GM18868 (cell line): ENCODE measurements around the gene NCAM1.
A peak's percentile ranks its signal among the peaks of the same experiment; 100 is the strongest.
"Not testable (repeated sequence)": the region's sequence is repeated elsewhere in the genome, so short reads cannot be mapped to it uniquely, and the experiment has no call there.

ENCODE experiments used
- ATAC-seq: cut with Tn5 transposase; IDR thresholded peaks from one replicate; pipeline ENCODE4 v1.9.1; 2021; ENCODE audit warnings: mild to moderate bottlenecking, moderate library complexity; ENCODE audit not compliant: unreplicated experiment

The NCAM1 gene

DNA sequence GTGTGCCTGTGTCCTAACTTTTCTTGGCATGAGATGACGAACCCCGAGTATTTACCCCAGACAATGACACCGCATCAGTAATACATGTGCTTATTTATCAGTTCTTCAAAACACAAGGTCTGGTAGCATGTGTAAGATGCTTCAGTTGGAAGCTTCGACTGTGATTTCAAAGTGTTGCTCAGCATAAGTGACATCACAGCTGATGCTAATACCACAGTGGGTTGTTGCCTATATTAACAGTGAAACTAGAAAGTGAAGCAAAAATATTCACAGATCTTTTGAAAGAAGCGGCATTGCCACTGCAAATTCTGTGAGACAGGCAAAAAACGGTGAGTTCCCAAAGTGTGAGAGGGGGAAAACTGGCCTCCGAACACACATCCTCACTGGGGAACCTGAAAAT lies 334.8 kb downstream of the NCAM1 start:
- ATAC-seq = no peak

DNA sequence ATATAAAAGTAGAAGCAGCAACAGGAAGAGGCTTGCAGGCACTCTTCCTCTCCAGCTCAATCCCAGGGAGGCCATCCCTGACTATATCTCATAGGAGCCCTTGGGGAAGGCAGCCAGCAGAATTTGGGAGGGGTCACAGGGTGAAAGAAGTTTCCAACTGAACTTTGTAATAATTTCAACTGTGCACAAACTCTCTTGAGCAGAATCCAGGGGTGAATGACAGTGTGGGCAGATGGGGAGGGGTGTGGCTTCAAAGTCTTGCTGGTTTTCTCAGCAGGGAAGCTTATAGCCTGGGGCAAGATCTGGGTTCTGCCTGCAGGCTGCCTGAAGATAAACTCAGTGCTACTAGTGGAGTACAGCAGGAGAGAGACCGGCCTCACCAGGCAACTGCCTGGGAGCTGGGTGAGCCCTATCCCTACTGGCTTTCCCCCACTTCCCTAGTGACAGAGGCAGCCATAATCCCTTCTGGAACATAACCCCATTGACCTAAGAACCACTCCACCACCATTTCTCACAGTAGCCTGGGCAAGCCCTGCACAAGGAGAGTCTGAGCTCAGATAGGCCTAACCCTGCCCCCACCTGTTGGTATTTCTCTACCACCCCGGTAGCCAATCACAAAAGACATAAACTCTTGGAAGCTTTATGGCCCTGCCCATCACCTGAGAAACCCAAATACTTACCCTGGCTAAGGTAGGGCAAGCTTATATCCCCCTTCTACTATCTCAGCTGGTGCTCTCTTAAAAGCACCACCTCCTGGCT lies 335.4 kb downstream of the NCAM1 start:
- no peak for ATAC-seq

DNA sequence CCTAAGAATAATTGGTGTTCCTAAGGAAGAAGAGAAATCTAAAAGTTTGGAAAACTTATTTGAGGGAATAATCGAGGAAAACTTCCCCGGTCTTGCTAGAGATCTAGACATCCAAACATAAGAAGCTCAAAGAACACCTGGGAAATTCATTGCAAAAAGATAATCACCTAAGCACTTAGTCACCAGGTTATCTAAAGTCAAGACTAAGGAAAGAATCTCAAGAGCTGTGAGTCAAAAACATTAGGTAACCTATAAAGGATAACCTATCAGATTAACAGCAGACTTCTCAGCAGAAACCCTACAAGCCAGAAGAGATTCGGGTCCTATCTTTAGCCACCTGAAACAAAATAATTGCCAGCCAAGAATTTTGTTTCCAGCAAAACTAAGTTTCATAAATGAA lies 337.3 kb downstream of the NCAM1 start:
- not testable (repeated sequence) for ATAC-seq

DNA sequence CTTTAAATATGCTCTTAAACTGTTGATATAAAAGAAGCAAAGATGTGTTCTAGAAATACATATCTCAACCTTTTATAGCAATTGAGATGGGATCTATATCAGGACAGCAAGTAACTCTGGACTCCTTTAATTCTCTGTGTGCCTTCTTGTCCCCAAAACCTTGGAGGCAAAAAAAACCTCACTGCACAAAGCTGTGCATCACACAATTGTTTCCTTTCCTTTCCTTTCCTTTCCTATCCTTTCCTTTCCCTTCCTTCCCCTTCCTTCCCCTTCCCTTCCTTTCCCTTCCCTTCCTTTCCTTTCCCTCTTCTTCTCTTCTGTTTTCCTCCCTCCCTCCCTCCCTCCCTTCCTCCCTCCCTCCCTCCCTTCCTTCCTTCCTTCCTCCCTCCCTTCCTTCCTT lies 343.7 kb downstream of the NCAM1 start:
- ATAC-seq = no peak

- ATAC-seq = peak; percentile 92
These were observed 344.5 kb downstream of the NCAM1 start for GRCh38 chr11:113305440-113306336.

GRCh38 chr11:113308601-113309000 lies 347.4 kb downstream of the NCAM1 start:
- no peak for ATAC-seq

DNA sequence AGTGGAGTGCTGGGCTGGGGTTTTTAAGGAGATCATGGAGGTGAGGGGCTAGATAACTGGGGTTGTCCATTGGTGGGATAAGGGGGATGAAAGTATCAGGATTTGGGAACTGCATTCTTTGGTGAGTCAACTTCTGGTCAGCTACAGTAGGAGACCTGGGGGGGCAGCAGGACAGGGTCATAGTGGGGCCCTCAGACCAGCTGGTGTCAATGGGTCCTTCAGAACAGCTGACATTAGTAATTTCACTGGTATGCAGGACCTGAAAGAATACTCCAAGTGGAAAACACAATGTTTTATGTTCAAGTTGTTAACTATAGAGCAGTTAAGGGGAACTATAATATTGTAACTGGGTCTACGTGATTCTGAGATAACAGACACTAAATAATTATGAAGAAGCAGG lies 350.3 kb downstream of the NCAM1 start:
- no peak for ATAC-seq

GRCh38 chr11:113313601-113314000 lies 352.4 kb downstream of the NCAM1 start:
- no peak for ATAC-seq

DNA sequence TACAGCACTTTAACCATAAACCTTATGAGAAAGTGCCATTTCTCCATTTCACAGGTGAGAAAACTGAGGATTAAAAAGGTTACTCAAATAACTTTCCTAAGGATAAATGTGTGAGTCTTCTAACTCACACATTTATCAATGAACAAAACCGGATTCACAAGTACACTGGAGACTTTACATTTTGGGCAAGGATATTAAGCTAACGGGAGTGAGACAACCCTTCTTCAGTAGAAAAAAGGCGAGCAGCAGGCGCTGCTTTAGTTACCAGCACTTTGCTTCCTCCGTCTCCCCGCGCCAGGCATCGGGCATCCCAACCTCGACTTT lies 352.8 kb downstream of the NCAM1 start:
- ATAC-seq = no peak

DNA sequence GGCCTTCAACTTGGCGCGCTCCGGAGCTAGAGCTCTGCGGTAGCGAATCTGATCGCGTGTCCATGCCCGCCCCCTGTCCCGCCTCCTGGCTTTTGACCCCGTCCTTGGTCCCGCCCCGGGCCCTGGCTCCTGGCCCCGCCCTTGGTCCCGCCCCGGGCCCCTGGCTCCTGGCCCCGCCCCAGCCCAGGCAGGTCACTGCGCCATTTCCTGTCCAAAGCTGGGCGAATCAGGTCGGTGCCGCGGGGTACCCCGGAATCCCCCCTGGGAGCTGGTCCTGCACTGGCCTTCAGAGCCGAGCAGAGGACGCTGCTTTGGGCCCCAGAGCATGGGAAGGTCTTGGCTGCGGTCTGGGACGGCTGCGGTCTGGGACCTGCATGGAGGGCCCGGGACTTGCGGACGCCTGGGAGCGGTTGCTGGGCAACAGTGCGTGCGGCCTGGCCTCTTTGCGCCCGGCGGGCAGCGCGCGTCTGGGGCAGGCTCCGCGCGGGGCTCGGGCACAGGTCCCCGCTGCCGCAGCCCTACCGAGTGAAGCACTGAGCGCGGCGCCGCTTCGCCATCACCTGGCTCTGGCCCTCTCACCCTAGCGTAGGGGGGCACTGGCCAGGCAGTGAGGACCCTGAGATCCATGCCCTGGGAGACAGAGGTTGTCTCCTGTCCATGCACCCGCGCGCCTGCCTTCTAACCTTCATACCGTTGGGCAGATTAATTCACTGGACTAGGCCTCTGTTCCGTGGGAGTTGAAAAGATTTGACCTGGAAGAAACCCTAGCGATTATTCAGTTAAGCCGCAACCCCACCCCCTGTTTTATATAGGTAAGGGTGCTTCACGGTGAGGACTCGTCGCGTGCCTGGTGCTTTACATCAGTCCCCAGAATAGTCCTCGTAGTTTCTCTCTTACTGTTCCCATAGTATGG lies 353.4 kb downstream of the NCAM1 start, which contains the start of gene TTC12:
TSS of gene TTC12 (plus strand) at position 195 of the 913 bp plus-strand sequence. CDS start 1,675 bp downstream, outside the sequence.
- peak; percentile 96 for ATAC-seq

DNA sequence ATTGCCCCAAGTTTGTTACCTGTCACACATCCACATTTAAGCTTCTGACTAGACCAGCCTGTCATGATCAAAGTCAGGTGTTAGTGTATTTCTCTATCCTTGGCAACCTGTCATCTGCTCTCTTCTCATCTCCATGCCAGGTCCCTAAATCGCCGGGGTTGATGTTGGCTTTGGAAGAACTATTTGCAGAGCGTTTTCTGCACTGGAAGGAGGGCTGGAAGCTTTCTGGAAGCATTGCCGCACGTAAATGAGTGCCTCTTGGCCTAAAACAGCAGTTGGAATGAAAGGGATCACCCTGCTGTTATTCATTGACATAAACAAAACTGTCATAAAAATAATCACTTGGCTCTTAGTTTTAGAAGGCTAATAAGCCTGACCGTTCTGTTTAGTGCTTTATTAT lies 354.6 kb downstream of the NCAM1 start:
- no peak for ATAC-seq

- ATAC-seq = no peak
These were observed 355.0 kb downstream of the NCAM1 start for GRCh38 chr11:113316256-113316655.

DNA sequence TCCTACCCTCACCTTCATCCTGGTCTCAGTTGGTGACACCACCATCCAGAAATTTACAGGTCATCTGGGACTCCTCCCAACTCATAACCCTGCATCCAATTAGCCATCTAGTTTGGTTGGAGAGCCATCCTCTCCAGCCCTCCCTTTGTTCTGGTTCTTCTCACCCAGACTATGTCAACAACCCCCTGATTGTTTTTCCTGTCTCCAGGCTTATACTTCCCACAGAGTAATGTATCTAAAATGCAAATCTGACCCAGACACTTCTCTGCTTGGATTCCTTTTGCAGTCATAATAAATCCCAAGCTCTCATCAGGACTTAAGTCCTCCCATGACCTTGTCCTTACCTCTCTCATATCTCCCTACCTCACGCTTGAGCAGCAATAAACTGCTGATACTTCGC lies 356.1 kb downstream of the NCAM1 start:
- ATAC-seq = no peak

GRCh38 chr11:113319085-113319484 lies 357.9 kb downstream of the NCAM1 start:
- ATAC-seq = no peak

- ATAC-seq = no peak
These were observed 360.9 kb downstream of the NCAM1 start for GRCh38 chr11:113322158-113322557.

GRCh38 chr11:113324250-113324649 lies 363.0 kb downstream of the NCAM1 start:
- no peak for ATAC-seq
